Stomach (tissue), 4 donors: ENCODE measurements around the gene SLC6A20.

Experiments
- CTCF ChIP-seq, 7 experiments: fragments of 450-650 bp in 4 of 7; fragments of 200-600 bp in 3 of 7; sonication (generic) in 3 of 7; IDR thresholded peaks; one replicate each; pipeline ENCODE4 v1.5.1; 2016 to 2019; ENCODE audit warnings: antibody characterized with exemption in 7 of 7, control low read depth in 2 of 7, mild to moderate bottlenecking in 1 of 7
- POLR2A ChIP-seq, 4 donors: fragments of 450-650 bp; IDR thresholded peaks; one replicate each; pipeline ENCODE4 v1.6.1; 2016; ENCODE audit warnings: antibody characterized with exemption in 4 of 4, control low read depth in 2 of 4, mild to moderate bottlenecking in 1 of 4, moderate library complexity in 1 of 4
- POLR2AphosphoS5 ChIP-seq, 3 donors: sonication (generic); formaldehyde crosslinking; IDR thresholded peaks; one replicate each; pipeline ENCODE4 v1.6.1; 2016; ENCODE audit warnings: antibody characterized with exemption in 3 of 3

- TF ChIP-seq CTCF (IDR thresholded peaks at IDR 0.05) (no peak), POLR2A (IDR thresholded peaks at IDR 0.05) (no peak), POLR2AphosphoS5 (IDR thresholded peaks at IDR 0.05) (no peak)
These were observed 42.1 kb upstream of the SLC6A20 start for GRCh38 chr3:45838466-45838865.
